Loucy (cell line): Measurements from ENCODE around the gene MYO9A.

ENCODE experiments used
- H2AFZ ChIP-seq: fragments of 200-600 bp; sonication (generic); 2 replicates; pipeline ENCODE4 v1.6.0; 2016; ENCODE audit warnings: antibody characterized with exemption, mild to moderate bottlenecking, low read length, moderate library complexity
- H3F3A ChIP-seq: fragments of 200-600 bp; 2 replicates; pipeline ENCODE4 v1.6.0; 2016; ENCODE audit warnings: antibody characterized with exemption, low read depth, mild to moderate bottlenecking
- H3K27me3 ChIP-seq: fragments of 200-600 bp; sonication (generic); 2 replicates; pipeline ENCODE4 v1.6.1; 2014; ENCODE audit warnings: low read length, mild to moderate bottlenecking; ENCODE audit not compliant: insufficient read depth, poor library complexity, severe bottlenecking
- H3K36me3 ChIP-seq: fragments of 200-600 bp; sonication (generic); 2 replicates; pipeline ENCODE4 v1.6.1; 2016; ENCODE audit warnings: low read length; ENCODE audit not compliant: insufficient read depth
- H3K4me1 ChIP-seq: fragments of 200-600 bp; sonication (generic); 2 replicates; pipeline ENCODE4 v1.5.1; 2014; ENCODE audit warnings: low read length, mild to moderate bottlenecking; ENCODE audit not compliant: insufficient read depth, poor library complexity, severe bottlenecking
- H3K4me2 ChIP-seq: fragments of 200-600 bp; sonication (generic); 2 replicates; pipeline ENCODE4 v1.6.0; 2014; ENCODE audit warnings: antibody characterized with exemption, low read length, low read depth, mild to moderate bottlenecking; ENCODE audit not compliant: poor library complexity, severe bottlenecking
- H3K4me3 ChIP-seq: fragments of 200-600 bp; sonication (generic); 2 replicates; pipeline ENCODE4 v1.5.1; 2014; ENCODE audit warnings: low read length, mild to moderate bottlenecking, mixed read lengths; ENCODE audit not compliant: poor library complexity, severe bottlenecking
- H3K79me2 ChIP-seq: fragments of 200-600 bp; sonication (generic); 2 replicates; pipeline ENCODE4 v1.6.1; 2014; ENCODE audit warnings: low read length; ENCODE audit not compliant: insufficient read depth
- H3K9ac ChIP-seq: fragments of 200-600 bp; sonication (generic); 2 replicates; pipeline ENCODE4 v1.6.0; 2014; ENCODE audit warnings: mild to moderate bottlenecking, low read depth, low read length, moderate library complexity; ENCODE audit not compliant: poor library complexity, severe bottlenecking
- H3K9me2 ChIP-seq: fragments of 200-600 bp; sonication (generic); replicated peaks from 2 replicates; pipeline ENCODE4 v1.6.1; 2016; ENCODE audit warnings: low read depth, low read length, mixed read lengths
- H3K9me3 ChIP-seq: fragments of 200-600 bp; sonication (generic); 2 replicates; pipeline ENCODE4 v1.6.1; 2014; ENCODE audit warnings: mild to moderate bottlenecking, antibody characterized with exemption, low read length, low read depth; ENCODE audit not compliant: insufficient read depth
- H4K20me1 ChIP-seq: fragments of 200-600 bp; sonication (generic); 2 replicates; pipeline ENCODE4 v1.6.0; 2014; ENCODE audit warnings: antibody characterized with exemption, low read length, mild to moderate bottlenecking; ENCODE audit not compliant: insufficient read depth, poor library complexity, severe bottlenecking
- CTCF ChIP-seq: fragments of 200-600 bp; sonication (generic); conservative IDR thresholded peaks from 2 replicates; pipeline ENCODE4 v1.5.1; 2014; ENCODE audit warnings: mild to moderate bottlenecking, antibody characterized with exemption, low read length
- EZH2phosphoT487 ChIP-seq: fragments of 200-600 bp; IDR thresholded peaks from 2 replicates; pipeline ENCODE4 v1.6.1; 2018; ENCODE audit warnings: antibody characterized with exemption, mild to moderate bottlenecking, moderate library complexity, borderline replicate concordance

The MYO9A gene

DNA sequence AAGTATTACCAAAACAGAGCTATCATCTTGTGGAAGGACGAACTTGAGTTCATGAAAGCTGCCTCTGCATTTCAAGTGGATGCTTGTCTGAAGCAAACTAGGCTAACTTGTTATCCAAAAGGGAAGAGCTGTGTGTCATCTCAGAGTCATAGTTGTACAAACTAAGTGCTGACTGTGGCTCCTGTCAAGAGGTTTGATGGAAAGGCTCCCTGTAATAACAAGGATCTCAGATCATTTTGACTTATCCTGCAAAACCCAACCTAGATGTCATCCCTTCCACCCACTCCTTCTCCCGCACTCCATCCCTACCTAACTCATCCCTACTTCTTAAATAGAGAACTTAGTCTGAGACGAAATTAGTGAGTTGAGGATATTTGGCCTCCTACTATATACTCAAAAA lies 196.8 kb downstream of the MYO9A start:
- H3K9me3 ChIP-seq, result no peaks in the 10 kb centered on the region
- no peaks in the 10 kb centered on the region for H3F3A ChIP-seq
- H3K9ac ChIP-seq, result no peak overlapping the region
- H3K27me3 ChIP-seq, result no peaks in the 10 kb centered on the region
- H3K4me1 ChIP-seq, result no peaks in the 10 kb centered on the region
- no peaks in the 10 kb centered on the region for H4K20me1 ChIP-seq
- peaks cover 6% of the 10 kb centered on the region; the same call in 1 of the 2 replicates for H3K36me3 ChIP-seq
- TF ChIP-seq EZH2phosphoT487, result no peak
- TF ChIP-seq CTCF, result no peak
- H2AFZ ChIP-seq, result no peak overlapping the region
- H3K4me3 ChIP-seq, result no peak overlapping the region
- no peaks in the 10 kb centered on the region for H3K79me2 ChIP-seq
- H3K9me2 ChIP-seq, result no peaks in the 10 kb centered on the region
- no peak overlapping the region for H3K4me2 ChIP-seq

DNA sequence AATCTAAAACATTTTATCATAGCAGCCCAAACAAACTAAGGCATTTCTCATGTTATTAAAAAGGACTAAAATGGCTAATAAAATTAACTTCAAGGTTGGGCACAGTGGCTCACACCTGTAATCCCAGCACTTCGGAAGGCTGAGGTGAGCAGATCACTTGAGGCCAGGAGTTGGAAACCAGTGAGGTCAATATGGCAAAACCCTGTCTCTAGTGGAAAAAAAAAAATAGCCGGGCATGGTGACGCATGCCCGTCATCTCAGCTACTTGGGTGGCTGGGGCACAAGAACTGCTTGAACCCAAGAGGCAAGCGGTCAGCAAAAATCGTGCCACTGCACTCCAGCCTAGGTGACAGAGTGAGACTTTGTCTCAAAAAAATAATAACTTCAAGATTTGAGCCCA lies 197.4 kb downstream of the MYO9A start:
- TF ChIP-seq CTCF (no peak), EZH2phosphoT487 (no peak)
- peaks cover 11% of the 10 kb centered on the region; the same call in 1 of the 2 replicates for H3K36me3 ChIP-seq
- no peaks in the 10 kb centered on the region for H3K9me2 ChIP-seq
- H3F3A ChIP-seq, result no peaks in the 10 kb centered on the region
- no peaks in the 10 kb centered on the region for H3K27me3 ChIP-seq
- no peaks in the 10 kb centered on the region for H4K20me1 ChIP-seq
- no peak overlapping the region for H3K9ac ChIP-seq
- H2AFZ ChIP-seq, result no peak overlapping the region
- no peaks in the 10 kb centered on the region for H3K9me3 ChIP-seq
- H3K4me1 ChIP-seq, result no peaks in the 10 kb centered on the region
- no peak overlapping the region for H3K4me2 ChIP-seq
- H3K79me2 ChIP-seq, result no peaks in the 10 kb centered on the region
- H3K4me3 ChIP-seq, result no peak overlapping the region

GRCh38 chr15:71916834-71917233 lies 201.1 kb downstream of the MYO9A start:
- no peaks in the 10 kb centered on the region for H3K27me3 ChIP-seq
- H3K4me1 ChIP-seq, result no peaks in the 10 kb centered on the region
- TF ChIP-seq CTCF (no peak), EZH2phosphoT487 (no peak)
- H3K79me2 ChIP-seq, result no peaks in the 10 kb centered on the region
- peaks cover 28% of the 10 kb centered on the region; the same call in 1 of the 2 replicates for H3K36me3 ChIP-seq
- no peak overlapping the region for H3K9ac ChIP-seq
- no peak overlapping the region for H2AFZ ChIP-seq
- H3K9me3 ChIP-seq, result no peaks in the 10 kb centered on the region
- no peaks in the 10 kb centered on the region for H3F3A ChIP-seq
- H3K4me3 ChIP-seq, result no peak overlapping the region
- H3K4me2 ChIP-seq, result no peak overlapping the region
- no peaks in the 10 kb centered on the region for H3K9me2 ChIP-seq
- H4K20me1 ChIP-seq, result no peaks in the 10 kb centered on the region
